Gastrocnemius medialis (tissue), 4 donors: ENCODE results near the gene AMN1. TPM values are rescaled to one million over a fixed set of nuclear protein-coding genes. Genes with fewer than 3 reads are reported as not detected.

Experiments used
- ATAC-seq, 2 donors: fragments of 150-250 bp; one replicate each; pipeline ENCODE4 v1.9.1; 2016
- DNase-seq, 2 donors: peaks; one replicate each; pipeline ENCODE4 v3.0.0-alpha.2; 2019
- H3K27ac ChIP-seq, 4 donors: fragments of 200-600 bp; sonication (generic); 1 replicate in 1 of 4; 2 replicates in 3 of 4; pipeline ENCODE4 v1.5.1; 2016 to 2018; ENCODE audit warnings: mild to moderate bottlenecking in 2 of 4, moderate library complexity in 1 of 4
- H3K27me3 ChIP-seq, 3 donors: fragments of 200-600 bp; sonication (generic) in 2 of 3; 1 replicate in 1 of 3; 2 replicates in 2 of 3; pipeline versions ENCODE4 v1.5.1 to v1.6.0; 2016 to 2019; ENCODE audit warnings: mild to moderate bottlenecking in 1 of 3, moderate library complexity in 1 of 3
- H3K36me3 ChIP-seq, 2 donors: fragments of 200-600 bp; sonication (generic) in 1 of 2; one replicate each; pipeline ENCODE4 v1.5.1; 2017 to 2018
- H3K4me1 ChIP-seq, 2 donors: fragments of 200-600 bp; sonication (generic) in 1 of 2; one replicate each; pipeline ENCODE4 v1.5.1; 2016 to 2017; ENCODE audit warnings: mild to moderate bottlenecking in 2 of 2
- H3K4me3 ChIP-seq, 4 donors: fragments of 200-600 bp; sonication (generic) in 3 of 4; 1 replicate in 1 of 4; 2 replicates in 3 of 4; pipeline ENCODE4 v1.5.1; 2016 to 2019; ENCODE audit warnings: mild to moderate bottlenecking in 2 of 4
- H3K9me3 ChIP-seq, 3 donors: fragments of 200-600 bp; sonication (generic) in 2 of 3; 1 replicate in 1 of 3; 2 replicates in 2 of 3; pipeline ENCODE4 v1.5.1; 2016 to 2019
- POLR2A ChIP-seq, 2 donors: fragments of 450-650 bp; IDR thresholded peaks; one replicate each; pipeline ENCODE4 v1.6.1; 2017; ENCODE audit warnings: antibody characterized with exemption in 2 of 2, mild to moderate bottlenecking in 2 of 2, moderate library complexity in 2 of 2
- in situ Hi-C, 4 donors: fragments of 200-750 bp; cut with MboI; loops; one replicate each; pipeline versions ENCODE4 v1.15.0 to v1.8.0; 2017; ENCODE audit warnings: low sequenced_read_pairs in 4 of 4
- intact Hi-C: fragments of 100-400 bp; cut with DNase I; formaldehyde crosslinking; loops from one replicate; pipeline ENCODE4 v1.15.1; 2023; ENCODE audit warnings: low total_unique reads
- total RNA-seq, 4 donors: library from RNA; depleted of rRNA; stranded (reverse); fragments of >200 nt; gene quantifications; one replicate each; pipeline versions ENCODE4 v1.1.0 to v1.2.3, GENCODE V29; 2016
- TF ChIP-seq, protein P1 (sequence below), 5 experiments: fragments of 450-650 bp in 3 of 5; fragments of 200-600 bp in 2 of 5; sonication (generic) in 2 of 5; IDR thresholded peaks in 4 of 5; conservative IDR thresholded peaks in 1 of 5; 1 replicate in 4 of 5; 2 replicates in 1 of 5; pipeline ENCODE4 v1.5.1; 2016 to 2019; ENCODE audit warnings: antibody characterized with exemption in 5 of 5, mild to moderate bottlenecking in 3 of 5, moderate library complexity in 3 of 5

AMN1 gene
- total RNA-seq, 4 donors from 2014 or later = 14.9 to 27.2 (median 18.6) TPM

- intact Hi-C loops = loop anchor here (10.0 kb wide), 1 partner anchor 777 kb away; no protein-coding TSS in a partner anchor
- Histone ChIP-seq H3K9me3 (no peaks in the 10 kb centered on the region), H3K36me3 (no peaks in the 10 kb centered on the region), H3K4me1 (peaks cover 10 to 12% of the 10 kb centered on the region in 2 donors), H3K27ac (no peak overlapping the region), H3K4me3 (no peak overlapping the region), H3K27me3 (no peaks in the 10 kb centered on the region)
- ATAC-seq = no peak
- DNase-seq = no peak
- in situ Hi-C loops = no loop called here
- TF ChIP-seq POLR2A (IDR thresholded peaks at IDR 0.05) = no peak
- TF ChIP-seq, protein P1, sequence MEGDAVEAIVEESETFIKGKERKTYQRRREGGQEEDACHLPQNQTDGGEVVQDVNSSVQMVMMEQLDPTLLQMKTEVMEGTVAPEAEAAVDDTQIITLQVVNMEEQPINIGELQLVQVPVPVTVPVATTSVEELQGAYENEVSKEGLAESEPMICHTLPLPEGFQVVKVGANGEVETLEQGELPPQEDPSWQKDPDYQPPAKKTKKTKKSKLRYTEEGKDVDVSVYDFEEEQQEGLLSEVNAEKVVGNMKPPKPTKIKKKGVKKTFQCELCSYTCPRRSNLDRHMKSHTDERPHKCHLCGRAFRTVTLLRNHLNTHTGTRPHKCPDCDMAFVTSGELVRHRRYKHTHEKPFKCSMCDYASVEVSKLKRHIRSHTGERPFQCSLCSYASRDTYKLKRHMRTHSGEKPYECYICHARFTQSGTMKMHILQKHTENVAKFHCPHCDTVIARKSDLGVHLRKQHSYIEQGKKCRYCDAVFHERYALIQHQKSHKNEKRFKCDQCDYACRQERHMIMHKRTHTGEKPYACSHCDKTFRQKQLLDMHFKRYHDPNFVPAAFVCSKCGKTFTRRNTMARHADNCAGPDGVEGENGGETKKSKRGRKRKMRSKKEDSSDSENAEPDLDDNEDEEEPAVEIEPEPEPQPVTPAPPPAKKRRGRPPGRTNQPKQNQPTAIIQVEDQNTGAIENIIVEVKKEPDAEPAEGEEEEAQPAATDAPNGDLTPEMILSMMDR (IDR thresholded peaks at IDR 0.05 in 4 of 5, conservative IDR thresholded peaks at IDR 0.05 in 1 of 5) = no peak
Observed at GRCh38 chr12:31631809-31632208, 97.0 kb downstream of the AMN1 start.

- no peak overlapping the region for H3K4me3 ChIP-seq
- intact Hi-C loops = loop anchor here (10.0 kb wide), 1 partner anchor 776 kb away; no protein-coding TSS in a partner anchor
- ATAC-seq (no peak), DNase-seq (no peak)
- peaks cover 10 to 12% of the 10 kb centered on the region in 2 donors for H3K4me1 ChIP-seq
- no peaks in the 10 kb centered on the region for H3K27me3 ChIP-seq
- H3K27ac ChIP-seq = no peak overlapping the region
- H3K36me3 ChIP-seq = no peaks in the 10 kb centered on the region
- in situ Hi-C loops = no loop called here
- H3K9me3 ChIP-seq = no peaks in the 10 kb centered on the region
- TF ChIP-seq POLR2A (IDR thresholded peaks at IDR 0.05) = no peak
- TF ChIP-seq, protein P1 (IDR thresholded peaks at IDR 0.05 in 4 of 5, conservative IDR thresholded peaks at IDR 0.05 in 1 of 5) = no peak
Observed at GRCh38 chr12:31631023-31631724, 97.6 kb downstream of the AMN1 start.

DNA sequence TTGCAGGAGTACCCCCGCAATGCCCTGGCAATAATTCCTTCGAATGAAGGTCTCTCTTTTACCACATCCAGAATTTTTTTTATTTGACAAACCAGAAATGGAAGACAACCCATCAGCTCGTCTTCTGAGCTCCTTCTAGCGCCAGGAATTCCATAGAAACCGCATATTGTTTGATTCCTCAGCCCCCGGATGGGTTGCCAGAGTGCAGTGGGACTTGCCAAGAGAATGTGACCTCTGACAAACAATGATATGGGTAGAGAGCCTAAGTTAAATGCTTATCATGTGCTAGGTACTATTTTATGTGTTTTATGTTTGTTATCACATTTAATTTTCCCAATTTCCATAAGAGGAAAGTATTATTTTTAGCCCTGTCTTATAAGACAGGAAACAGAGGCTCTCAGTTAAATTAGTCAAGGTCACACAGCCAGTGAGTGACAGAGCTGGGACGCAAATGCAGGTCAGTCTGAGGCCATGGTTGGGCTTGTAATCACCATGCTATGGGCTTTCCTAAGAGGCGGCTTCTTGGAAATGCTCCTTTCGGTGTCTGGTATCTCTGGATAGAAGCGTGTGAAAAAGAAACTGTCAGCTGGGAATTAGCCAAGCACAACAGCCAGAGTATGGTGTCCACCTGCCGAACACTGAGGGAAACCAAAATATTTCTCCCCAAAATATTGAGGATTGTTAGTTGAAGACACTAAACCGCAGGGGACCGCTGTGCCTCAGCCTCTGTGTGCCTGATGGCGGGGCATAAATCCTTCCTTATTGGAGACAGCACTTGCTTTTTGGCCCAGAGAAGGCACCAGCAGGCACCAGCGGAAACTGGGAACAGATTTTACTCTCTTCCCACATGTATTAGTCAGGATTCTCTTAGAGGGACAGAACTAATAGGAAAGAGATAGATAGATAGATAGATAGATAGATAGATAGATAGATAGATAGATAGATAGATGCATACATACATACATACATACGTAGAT is 98.8 kb downstream of the AMN1 start:
- peaks cover 10 to 12% of the 10 kb centered on the region in 2 donors for H3K4me1 ChIP-seq
- peak; percentile 32 to 48 for DNase-seq
- no peaks in the 10 kb centered on the region for H3K36me3 ChIP-seq
- no peaks in the 10 kb centered on the region for H3K9me3 ChIP-seq
- no peaks in the 10 kb centered on the region for H3K27me3 ChIP-seq
- in situ Hi-C loops = no loop called here
- H3K4me3 ChIP-seq = peak overlapping the region in 2 of 4 donors; percentile 28 to 46
- intact Hi-C loops = loop anchor here (10.0 kb wide), 1 partner anchor 775 kb away; no protein-coding TSS in a partner anchor
- TF ChIP-seq, protein P1 (IDR thresholded peaks at IDR 0.05 in 4 of 5, conservative IDR thresholded peaks at IDR 0.05 in 1 of 5) = no peak
- no peak for TF ChIP-seq POLR2A (IDR thresholded peaks at IDR 0.05)
- ATAC-seq = peak; percentile 89 to 98
- H3K27ac ChIP-seq = peak overlapping the region; percentile 53 to 66 (median 57)

DNA sequence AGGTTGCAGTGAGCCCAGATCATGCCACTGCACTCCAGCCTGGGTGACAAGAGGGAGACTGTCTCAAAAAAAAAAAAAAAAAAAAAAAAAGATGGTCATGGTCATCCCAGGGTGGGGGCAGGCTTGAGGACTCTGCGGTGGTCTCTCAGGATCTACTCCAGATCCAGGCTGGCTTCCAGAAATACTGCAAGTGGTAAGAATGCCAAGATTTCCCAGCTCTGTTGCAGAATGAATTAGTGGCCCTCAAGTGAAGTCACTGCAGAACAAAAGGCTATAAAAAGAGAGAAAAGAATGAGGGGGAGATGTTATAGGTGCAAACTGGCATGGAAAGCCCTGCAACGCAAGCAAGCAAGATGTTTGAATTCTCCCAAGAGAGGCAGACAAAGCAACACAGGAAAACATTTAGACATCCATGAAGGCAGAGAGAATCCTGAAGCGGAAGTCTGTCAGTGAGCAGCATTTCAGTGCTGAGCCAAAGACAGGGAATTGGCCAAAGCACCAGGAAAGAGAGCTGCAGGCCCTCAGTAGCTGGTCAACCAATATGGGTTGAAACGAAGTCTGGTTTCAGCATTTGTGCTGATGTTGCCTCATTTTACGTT is 101.3 kb downstream of the AMN1 start:
- in situ Hi-C loops = no loop called here

More for the DNA sequence above, 101.3 kb downstream of the AMN1 start:
- TF ChIP-seq, protein P1 (IDR thresholded peaks at IDR 0.05 in 4 of 5, conservative IDR thresholded peaks at IDR 0.05 in 1 of 5) = no peak
- TF ChIP-seq POLR2A (IDR thresholded peaks at IDR 0.05) = no peak
- no peak overlapping the region for H3K4me3 ChIP-seq
- no peaks in the 10 kb centered on the region for H3K9me3 ChIP-seq
- H3K27me3 ChIP-seq = no peaks in the 10 kb centered on the region
- H3K4me1 ChIP-seq = peaks cover 10 to 12% of the 10 kb centered on the region in 2 donors
- DNase-seq (no peak), ATAC-seq (no peak)
- no peaks in the 10 kb centered on the region for H3K36me3 ChIP-seq
- no peak overlapping the region for H3K27ac ChIP-seq
- intact Hi-C loops = no loop called here
